ENCODE measurements around the gene PLA2G5. TPM values are rescaled to one million over a fixed set of nuclear protein-coding genes. Genes with fewer than 3 reads are reported as not detected.

PLA2G5 gene
- total RNA-seq, 2 experiments from 2014 or later, result not detected

DNA sequence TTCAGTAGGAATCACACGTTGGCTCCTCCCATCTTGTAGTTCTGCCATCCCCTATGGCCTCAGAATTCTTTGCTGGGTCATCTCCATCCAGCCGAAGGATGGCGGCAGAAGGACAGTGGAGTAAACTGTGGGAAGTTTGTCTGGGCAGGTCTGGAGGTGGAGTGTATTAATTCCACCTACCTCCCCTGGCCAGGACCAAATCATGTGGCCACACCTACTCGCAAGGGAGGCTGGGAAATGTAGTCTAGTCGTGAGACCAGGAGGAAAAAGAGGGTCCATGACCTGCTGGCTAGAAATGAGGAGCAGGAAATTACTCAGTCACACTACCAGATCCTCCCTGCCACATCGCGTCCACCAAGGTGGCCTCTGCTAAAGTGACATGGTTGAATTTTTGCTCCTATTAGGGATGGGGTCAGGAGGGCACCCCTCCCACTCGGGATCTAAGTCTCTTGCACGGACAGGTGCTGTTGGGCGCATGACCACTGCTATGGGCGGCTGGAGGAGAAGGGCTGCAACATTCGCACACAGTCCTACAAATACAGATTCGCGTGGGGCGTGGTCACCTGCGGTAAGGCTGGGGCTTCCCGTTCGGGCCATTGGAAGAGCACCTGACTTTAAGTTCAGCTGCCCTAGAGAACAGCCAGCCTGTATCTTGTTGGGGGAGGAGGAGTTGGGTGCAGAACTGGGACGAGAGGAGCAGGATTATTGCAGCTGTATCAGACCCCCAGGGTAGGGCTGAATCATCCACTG is 19.5 kb downstream of the PLA2G5 start:
- Histone ChIP-seq H3K4me3 (ENCODE audit: low read depth, low read length, poor library complexity, severe bottlenecking) (no peak overlapping the region), H3K36me3 (ENCODE audit: insufficient read depth, low read length) (no peaks in the 10 kb centered on the region), H3K9me3 (ENCODE audit: low read length) (no peaks in the 10 kb centered on the region), H3K9me2 (ENCODE audit: insufficient read depth, low read length) (no peaks in the 10 kb centered on the region), H3K4me1 (ENCODE audit: insufficient read depth, low read length, poor library complexity, severe bottlenecking) (no peaks in the 10 kb centered on the region), H3K27ac (ENCODE audit: low read depth, low read length, poor library complexity, severe bottlenecking) (no peak overlapping the region), H4K20me1 (ENCODE audit: insufficient read depth, low read length) (no peaks in the 10 kb centered on the region), H3K79me2 (ENCODE audit: insufficient read depth, low read depth, low read length) (no peaks in the 10 kb centered on the region), H3K4me2 (ENCODE audit: low read length) (no peak overlapping the region), H2AFZ (ENCODE audit: low read length) (no peak overlapping the region)
- CTCF ChIA-PET (ENCODE audit: unreplicated experiment), result no interaction called here
- TF ChIP-seq, protein P1, sequence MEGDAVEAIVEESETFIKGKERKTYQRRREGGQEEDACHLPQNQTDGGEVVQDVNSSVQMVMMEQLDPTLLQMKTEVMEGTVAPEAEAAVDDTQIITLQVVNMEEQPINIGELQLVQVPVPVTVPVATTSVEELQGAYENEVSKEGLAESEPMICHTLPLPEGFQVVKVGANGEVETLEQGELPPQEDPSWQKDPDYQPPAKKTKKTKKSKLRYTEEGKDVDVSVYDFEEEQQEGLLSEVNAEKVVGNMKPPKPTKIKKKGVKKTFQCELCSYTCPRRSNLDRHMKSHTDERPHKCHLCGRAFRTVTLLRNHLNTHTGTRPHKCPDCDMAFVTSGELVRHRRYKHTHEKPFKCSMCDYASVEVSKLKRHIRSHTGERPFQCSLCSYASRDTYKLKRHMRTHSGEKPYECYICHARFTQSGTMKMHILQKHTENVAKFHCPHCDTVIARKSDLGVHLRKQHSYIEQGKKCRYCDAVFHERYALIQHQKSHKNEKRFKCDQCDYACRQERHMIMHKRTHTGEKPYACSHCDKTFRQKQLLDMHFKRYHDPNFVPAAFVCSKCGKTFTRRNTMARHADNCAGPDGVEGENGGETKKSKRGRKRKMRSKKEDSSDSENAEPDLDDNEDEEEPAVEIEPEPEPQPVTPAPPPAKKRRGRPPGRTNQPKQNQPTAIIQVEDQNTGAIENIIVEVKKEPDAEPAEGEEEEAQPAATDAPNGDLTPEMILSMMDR (conservative IDR thresholded peaks at IDR 0.05; ENCODE audit: low read length), result no peak
- TF ChIP-seq EZH2phosphoT487 (IDR thresholded peaks at IDR 0.05; ENCODE audit: borderline replicate concordance, low read depth, low read length), result no peak
- no TSS peak for BruUV-seq (replicated peaks)
- POLR2A ChIA-PET, result interaction anchor here (0.6 kb wide), 1 partner anchor 53 kb away, joined by 3 read pairs; no protein-coding TSS in a partner anchor
- intact Hi-C loops (cut with micrococcal nuclease; ENCODE audit: unreplicated experiment), result no loop called here
- DNase-seq (ENCODE audit: low spot score), result no peak

DNA sequence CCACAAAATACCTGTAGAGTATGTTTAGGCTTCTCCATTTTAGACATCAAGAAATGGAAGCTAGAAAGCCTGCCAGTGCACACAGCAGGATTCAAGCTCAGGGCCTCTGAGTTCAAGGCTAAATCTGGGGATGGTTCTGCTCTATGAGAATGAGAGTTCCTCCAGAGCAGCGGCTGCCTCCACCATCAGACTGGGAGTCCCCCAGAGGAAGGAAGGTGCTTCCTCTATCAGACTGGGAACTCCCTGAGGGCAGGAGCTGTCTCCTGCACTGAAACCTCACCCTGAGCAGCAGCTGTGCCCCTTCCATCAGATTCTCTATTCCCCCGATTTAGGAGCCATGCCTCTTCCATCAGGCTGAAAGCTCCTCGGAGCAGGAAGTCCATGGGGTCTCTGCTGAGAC is 20.1 kb downstream of the PLA2G5 start:
- no TSS peak for BruUV-seq (replicated peaks)
- TF ChIP-seq, protein P1 (conservative IDR thresholded peaks at IDR 0.05; ENCODE audit: low read length), result no peak
- no peak for TF ChIP-seq EZH2phosphoT487 (IDR thresholded peaks at IDR 0.05; ENCODE audit: borderline replicate concordance, low read depth, low read length)
- H3K4me3 ChIP-seq (ENCODE audit: low read depth, low read length, poor library complexity, severe bottlenecking), result no peak overlapping the region
- no peak overlapping the region for H2AFZ ChIP-seq (ENCODE audit: low read length)
- ChIA-PET POLR2A (interaction anchor here (0.6 to 0.9 kb wide), 2 partner anchors 12 to 93 kb away, joined by 3 read pairs; no protein-coding TSS in a partner anchor), CTCF (ENCODE audit: unreplicated experiment) (no interaction called here)
- H3K36me3 ChIP-seq (ENCODE audit: insufficient read depth, low read length), result no peaks in the 10 kb centered on the region
- H3K4me2 ChIP-seq (ENCODE audit: low read length), result no peak overlapping the region
- no peaks in the 10 kb centered on the region for H4K20me1 ChIP-seq (ENCODE audit: insufficient read depth, low read length)
- H3K9me3 ChIP-seq (ENCODE audit: low read length), result no peaks in the 10 kb centered on the region
- no peaks in the 10 kb centered on the region for H3K79me2 ChIP-seq (ENCODE audit: insufficient read depth, low read depth, low read length)
- no peak for DNase-seq (ENCODE audit: low spot score)
- no peaks in the 10 kb centered on the region for H3K4me1 ChIP-seq (ENCODE audit: insufficient read depth, low read length, poor library complexity, severe bottlenecking)
- H3K9me2 ChIP-seq (ENCODE audit: insufficient read depth, low read length), result no peaks in the 10 kb centered on the region
- no peak overlapping the region for H3K27ac ChIP-seq (ENCODE audit: low read depth, low read length, poor library complexity, severe bottlenecking)
- intact Hi-C loops (cut with micrococcal nuclease; ENCODE audit: unreplicated experiment), result no loop called here

DNA sequence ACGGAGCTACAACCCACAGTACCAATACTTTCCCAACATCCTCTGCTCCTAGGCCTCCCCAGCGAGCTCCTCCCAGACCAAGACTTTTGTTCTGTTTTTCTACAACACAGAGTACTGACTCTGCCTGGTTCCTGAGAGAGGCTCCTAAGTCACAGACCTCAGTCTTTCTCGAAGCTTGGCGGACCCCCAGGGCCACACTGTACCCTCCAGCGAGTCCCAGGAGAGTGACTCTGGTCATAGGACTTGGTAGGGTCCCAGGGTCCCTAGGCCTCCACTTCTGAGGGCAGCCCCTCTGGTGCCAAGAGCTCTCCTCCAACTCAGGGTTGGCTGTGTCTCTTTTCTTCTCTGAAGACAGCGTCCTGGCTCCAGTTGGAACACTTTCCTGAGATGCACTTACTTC is 20.6 kb downstream of the PLA2G5 start:
- ChIA-PET CTCF (ENCODE audit: unreplicated experiment) (no interaction called here), POLR2A (interaction anchor here (0.6 to 0.9 kb wide), 2 partner anchors 13 to 93 kb away, joined by 3 read pairs; no protein-coding TSS in a partner anchor)
- no peak for TF ChIP-seq EZH2phosphoT487 (IDR thresholded peaks at IDR 0.05; ENCODE audit: borderline replicate concordance, low read depth, low read length)
- TF ChIP-seq, protein P1 (conservative IDR thresholded peaks at IDR 0.05; ENCODE audit: low read length), result no peak
- H3K79me2 ChIP-seq (ENCODE audit: insufficient read depth, low read depth, low read length), result no peaks in the 10 kb centered on the region
- H2AFZ ChIP-seq (ENCODE audit: low read length), result no peak overlapping the region
- no peaks in the 10 kb centered on the region for H4K20me1 ChIP-seq (ENCODE audit: insufficient read depth, low read length)
- H3K4me2 ChIP-seq (ENCODE audit: low read length), result no peak overlapping the region
- H3K4me1 ChIP-seq (ENCODE audit: insufficient read depth, low read length, poor library complexity, severe bottlenecking), result no peaks in the 10 kb centered on the region
- no peaks in the 10 kb centered on the region for H3K36me3 ChIP-seq (ENCODE audit: insufficient read depth, low read length)
- no peaks in the 10 kb centered on the region for H3K9me2 ChIP-seq (ENCODE audit: insufficient read depth, low read length)
- intact Hi-C loops (cut with micrococcal nuclease; ENCODE audit: unreplicated experiment), result no loop called here
- BruUV-seq (replicated peaks), result no TSS peak
- no peak for DNase-seq (ENCODE audit: low spot score)
- H3K4me3 ChIP-seq (ENCODE audit: low read depth, low read length, poor library complexity, severe bottlenecking), result no peak overlapping the region
- no peak overlapping the region for H3K27ac ChIP-seq (ENCODE audit: low read depth, low read length, poor library complexity, severe bottlenecking)
- no peaks in the 10 kb centered on the region for H3K9me3 ChIP-seq (ENCODE audit: low read length)
